Caco-2 (cell line): ENCODE results near the gene HOXA5. TPM values are rescaled to one million over a fixed set of nuclear protein-coding genes. Genes with fewer than 3 reads are reported as not detected.
A peak's percentile ranks its signal among the peaks of the same experiment; 100 is the strongest.

Experiments used
- BruUV-seq: library from RNA; stranded (reverse); fragments of 400-500 nt; replicated peaks from 2 replicates; lab custom pipeline; 2021; lab: Mats Ljungman, UMichigan
- CTCF ChIA-PET: fragments of 300-600 bp; sonication (Branson Sonifier 250); formaldehyde crosslinking; loops from one replicate; lab custom pipeline; 2022; ENCODE audit warnings: antibody characterized with exemption; lab: Charles Lee
- POLR2A ChIA-PET: fragments of 300-600 bp; sonication (Branson Sonifier 250); formaldehyde crosslinking; loops from one replicate; lab custom pipeline; 2022; ENCODE audit warnings: antibody characterized with exemption; lab: Charles Lee
- DNase-seq, 2 experiments: peaks; one replicate each; pipeline versions ENCODE4 v3.0.0 to v3.0.0-alpha.2; 2020 to 2022
- H3K27me3 ChIP-seq: replicated peaks from 2 replicates; pipeline ENCODE4 v1.6.0; 2011; ENCODE audit warnings: low read length; ENCODE audit not compliant: control insufficient read depth, insufficient read depth
- H3K36me3 ChIP-seq: 2 replicates; pipeline ENCODE4 v1.5.1; 2011; ENCODE audit warnings: low read length; ENCODE audit not compliant: control insufficient read depth, insufficient read depth
- H3K4me1 ChIP-seq: fragments of 250-450 bp; sonication (Bioruptor Pico); 2 replicates; pipeline ENCODE4 v1.5.1; 2020; ENCODE audit warnings: mild to moderate bottlenecking
- H3K4me3 ChIP-seq: 2 replicates; pipeline ENCODE4 v1.5.1; 2011; ENCODE audit warnings: low read depth, mild to moderate bottlenecking, control low read depth, low read length
- H3K9me3 ChIP-seq: fragments of 250-450 bp; sonication (Bioruptor Pico); 2 replicates; pipeline ENCODE4 v1.5.1; 2020; ENCODE audit warnings: mild to moderate bottlenecking, moderate library complexity
- H3K27ac Mint-ChIP-seq: one replicate; pipeline ENCODE4 v1.8.0; 2022; ENCODE audit warnings: mixed read lengths; ENCODE audit not compliant: unreplicated experiment
- H3K27me3 Mint-ChIP-seq: one replicate; pipeline ENCODE4 v1.8.0; 2022; ENCODE audit warnings: mixed read lengths; ENCODE audit not compliant: insufficient read depth, unreplicated experiment
- H3K36me3 Mint-ChIP-seq: one replicate; pipeline ENCODE4 v1.8.0; 2022; ENCODE audit warnings: mild to moderate bottlenecking, mixed read lengths; ENCODE audit not compliant: insufficient read depth, unreplicated experiment
- H3K4me1 Mint-ChIP-seq: one replicate; pipeline ENCODE4 v1.8.0; 2022; ENCODE audit warnings: low read depth, mixed read lengths; ENCODE audit not compliant: unreplicated experiment
- H3K4me3 Mint-ChIP-seq: one replicate; pipeline ENCODE4 v1.8.0; 2022; ENCODE audit warnings: mild to moderate bottlenecking, moderate library complexity, mixed read lengths; ENCODE audit not compliant: unreplicated experiment
- H3K9me3 Mint-ChIP-seq: one replicate; pipeline ENCODE4 v1.8.0; 2022; ENCODE audit warnings: mixed read lengths; ENCODE audit not compliant: unreplicated experiment
- CTCF ChIP-seq, 2 experiments: fragments of 200-600 bp in 1 of 2; IDR thresholded peaks; 1 replicate in 1 of 2; 2 replicates in 1 of 2; pipeline versions ENCODE4 v1.5.1 to v1.8.0; 2011 to 2022; ENCODE audit warnings: antibody characterized with exemption in 1 of 2, control low read depth in 1 of 2, inconsistent platforms in 1 of 2, low read depth in 1 of 2, low read length in 1 of 2, mild to moderate bottlenecking in 1 of 2, moderate library complexity in 1 of 2; ENCODE audit not compliant: insufficient read depth in 1 of 2, severe bottlenecking in 1 of 2, unreplicated experiment in 1 of 2
- intact Hi-C: fragments of 100-400 bp; cut with micrococcal nuclease; formaldehyde crosslinking; loops from one replicate; pipeline ENCODE4 v1.10.0; 2022; ENCODE audit not compliant: unreplicated experiment
- total RNA-seq: library from RNA; stranded (reverse); gene quantifications from 2 replicates; pipeline ENCODE4 v1.2.3, GENCODE V29; 2022

Gene HOXA5
- total RNA-seq, 1 experiment from 2014 or later = 4.9 TPM

GRCh38 chr7:27100694-27101170, 42.7 kb downstream of the HOXA5 start:
- Histone ChIP-seq H3K4me3 (no peak overlapping the region), H3K27me3 (no peaks in the 10 kb centered on the region), H3K9me3 (no peaks in the 10 kb centered on the region), H3K4me1 (peaks cover 10% of the 10 kb centered on the region), H3K36me3 (no peaks in the 10 kb centered on the region)
- ChIA-PET CTCF (interaction anchor here (0.5 kb wide), 1 partner anchor 706 kb away, joined by 4 read pairs; no protein-coding TSS in a partner anchor), POLR2A (no interaction called here)
- Mint-ChIP-seq H3K27me3 (no peaks in the 10 kb centered on the region), H3K27ac (no peak overlapping the region), H3K9me3 (no peaks in the 10 kb centered on the region), H3K36me3 (peaks cover 26% of the 10 kb centered on the region), H3K4me3 (no peak overlapping the region), H3K4me1 (peaks cover 15% of the 10 kb centered on the region)
- TF ChIP-seq CTCF (IDR thresholded peaks at IDR 0.05; ENCODE audit: insufficient read depth in 1 of 2, low read depth in 1 of 2, low read length in 1 of 2, severe bottlenecking in 1 of 2, unreplicated experiment in 1 of 2) = no peak
- BruUV-seq = no TSS peak
- DNase-seq = no peak
- intact Hi-C loops = no loop called here

- peaks cover 22% of the 10 kb centered on the region for H3K4me1 Mint-ChIP-seq
- CTCF ChIA-PET = interaction anchor here (0.5 kb wide), 1 partner anchor 705 kb away, joined by 4 read pairs; no protein-coding TSS in a partner anchor
- POLR2A ChIA-PET = no interaction called here
- H3K27me3 Mint-ChIP-seq = no peaks in the 10 kb centered on the region
- BruUV-seq = no TSS peak
- H3K36me3 Mint-ChIP-seq = peaks cover 33% of the 10 kb centered on the region
- Histone ChIP-seq H3K4me1 (peaks cover 10% of the 10 kb centered on the region), H3K9me3 (no peaks in the 10 kb centered on the region), H3K36me3 (no peaks in the 10 kb centered on the region), H3K4me3 (no peak overlapping the region), H3K27me3 (no peaks in the 10 kb centered on the region)
- intact Hi-C loops = no loop called here
- H3K4me3 Mint-ChIP-seq = no peak overlapping the region
- no peaks in the 10 kb centered on the region for H3K9me3 Mint-ChIP-seq
- TF ChIP-seq CTCF (IDR thresholded peaks at IDR 0.05; ENCODE audit: insufficient read depth in 1 of 2, low read depth in 1 of 2, low read length in 1 of 2, severe bottlenecking in 1 of 2, unreplicated experiment in 1 of 2) = no peak
- H3K27ac Mint-ChIP-seq = no peak overlapping the region
- no peak for DNase-seq
Observed at GRCh38 chr7:27099453-27100370, 43.8 kb downstream of the HOXA5 start.

DNA sequence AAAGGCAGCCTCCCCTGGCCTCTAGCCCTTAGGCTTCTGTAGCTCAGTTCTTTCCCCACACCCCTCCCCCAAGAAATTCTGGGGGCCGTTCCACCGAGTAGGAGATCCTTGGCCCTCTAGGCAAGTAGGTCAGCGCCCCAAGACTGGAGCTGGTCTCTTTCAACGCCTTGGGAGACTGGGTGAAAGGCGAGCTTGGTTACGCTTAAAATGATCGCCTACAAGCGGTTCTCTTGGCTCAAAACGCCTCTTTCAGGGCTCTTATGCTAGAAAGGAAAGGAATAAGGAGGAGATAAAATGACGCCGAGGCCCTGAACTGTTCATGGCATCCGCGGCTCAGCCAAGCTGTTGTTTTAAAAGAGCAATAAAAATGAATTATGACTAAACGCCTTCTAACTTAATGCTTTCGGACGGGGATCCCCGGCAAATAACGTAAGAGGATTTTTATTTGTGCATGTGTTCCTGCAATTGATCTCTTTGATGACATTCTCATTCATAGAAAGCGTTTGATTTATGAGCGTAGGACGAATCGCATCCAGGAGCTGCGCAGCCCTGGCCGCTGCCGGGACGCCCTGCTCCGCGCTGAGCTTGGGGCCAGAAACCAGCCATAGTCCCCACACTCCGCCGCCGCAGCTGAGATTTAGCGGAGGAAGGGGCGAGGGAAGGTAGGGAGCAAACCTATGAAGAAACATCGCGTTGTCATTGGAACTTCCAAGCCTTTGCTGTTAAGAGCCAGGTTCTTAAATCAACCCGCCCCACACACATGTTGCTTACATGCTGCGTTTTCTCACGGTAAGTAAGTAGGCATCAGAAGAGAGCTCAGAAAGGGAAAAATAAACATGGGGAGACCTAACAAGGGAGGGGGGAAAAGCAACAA, 44.7 kb downstream of the HOXA5 start:
- Mint-ChIP-seq H3K27me3 (no peaks in the 10 kb centered on the region), H3K27ac (no peak overlapping the region), H3K9me3 (no peaks in the 10 kb centered on the region), H3K36me3 (peaks cover 33% of the 10 kb centered on the region), H3K4me1 (peaks cover 30% of the 10 kb centered on the region), H3K4me3 (peak overlapping the region; percentile 87)
- DNase-seq = no peak
- ChIA-PET CTCF (interaction anchor here (0.7 kb wide), 1 partner anchor 248 kb away, joined by 3 read pairs; no protein-coding TSS in a partner anchor), POLR2A (no interaction called here)
- TSS peak; percentile 5 for BruUV-seq
- H3K27me3 ChIP-seq = no peaks in the 10 kb centered on the region
- H3K4me1 ChIP-seq = peaks cover 10% of the 10 kb centered on the region
- TF ChIP-seq CTCF (IDR thresholded peaks at IDR 0.05; ENCODE audit: insufficient read depth in 1 of 2, low read depth in 1 of 2, low read length in 1 of 2, severe bottlenecking in 1 of 2, unreplicated experiment in 1 of 2) = no peak
- no peaks in the 10 kb centered on the region for H3K9me3 ChIP-seq
- intact Hi-C loops = no loop called here
- H3K4me3 ChIP-seq = no peak overlapping the region
- no peaks in the 10 kb centered on the region for H3K36me3 ChIP-seq
